IMR-90 (cell line): ENCODE measurements around the gene TCP1. TPM values are rescaled to one million over a fixed set of nuclear protein-coding genes. Genes with fewer than 3 reads are reported as not detected.

Experiments
- ATAC-seq: fragments of 200-7000 bp; cut with Tn5 transposase; 2 replicates; pipeline ENCODE4 v1.9.1; 2020; ENCODE audit warnings: low read depth, mild to moderate bottlenecking, moderate library complexity
- BruUV-seq: library from RNA; stranded (reverse); fragments of 400-500 nt; replicated peaks from 2 replicates; lab custom pipeline; 2021; lab: Mats Ljungman, UMichigan
- CTCF ChIA-PET: fragments of 300-600 bp; formaldehyde crosslinking; extraction: SDS; loops from one replicate; lab custom pipeline; 2021; ENCODE audit warnings: antibody characterized with exemption; lab: Yijun Ruan, JAX
- POLR2A ChIA-PET: fragments of 300-600 bp; sonication (Branson Sonifier 250); formaldehyde crosslinking; loops from one replicate; lab custom pipeline; 2022; ENCODE audit warnings: antibody characterized with exemption; ENCODE audit not compliant: unreplicated experiment; lab: Charles Lee
- DNase-seq: peaks from one replicate; pipeline ENCODE4 v3.0.0; 2013
- H2AFZ ChIP-seq: replicated peaks from 2 replicates; pipeline ENCODE3; 2013; ENCODE audit warnings: low read length, mild to moderate bottlenecking; ENCODE audit not compliant: poor library complexity
- H2AK5ac ChIP-seq: 2 replicates; pipeline ENCODE4 v1.6.1; 2013; ENCODE audit warnings: low read depth, low read length, inconsistent platforms
- H2AK9ac ChIP-seq: replicated peaks from 2 replicates; pipeline ENCODE3; 2013; ENCODE audit warnings: mild to moderate bottlenecking, low read depth, low read length, moderate library complexity; ENCODE audit not compliant: poor library complexity
- H2BK120ac ChIP-seq: 2 replicates; pipeline ENCODE4 v1.6.1; 2013; ENCODE audit warnings: low read depth, low read length, inconsistent platforms
- H2BK15ac ChIP-seq: 3 replicates; pipeline ENCODE4 v1.6.1; 2013; ENCODE audit warnings: low read depth, low read length, inconsistent platforms
- H2BK20ac ChIP-seq: 2 replicates; pipeline ENCODE4 v1.6.1; 2013; ENCODE audit warnings: low read depth, mild to moderate bottlenecking, inconsistent platforms, low read length, moderate library complexity
- H2BK5ac ChIP-seq: 2 replicates; pipeline ENCODE4 v1.6.1; 2013; ENCODE audit warnings: mild to moderate bottlenecking, low read depth, low read length, inconsistent platforms; ENCODE audit not compliant: poor library complexity, severe bottlenecking
- H3K14ac ChIP-seq: replicated peaks from 2 replicates; pipeline ENCODE4 v1.6.1; 2013; ENCODE audit warnings: low read depth, low read length, inconsistent platforms
- H3K18ac ChIP-seq: 2 replicates; pipeline ENCODE4 v1.6.1; 2013; ENCODE audit warnings: low read depth, low read length, control low read depth
- H3K23ac ChIP-seq: 2 replicates; pipeline ENCODE4 v1.6.1; 2013; ENCODE audit warnings: low read depth, low read length, inconsistent platforms
- H3K27ac ChIP-seq: 2 replicates; pipeline ENCODE4 v1.5.1; 2013; ENCODE audit warnings: mild to moderate bottlenecking, control low read depth, low read length; ENCODE audit not compliant: insufficient read depth
- H3K27me3 ChIP-seq: 2 replicates; pipeline ENCODE4 v1.6.1; 2013; ENCODE audit warnings: low read length; ENCODE audit not compliant: control insufficient read depth, insufficient read depth
- H3K36me3 ChIP-seq: 2 replicates; pipeline ENCODE4 v1.6.1; 2013; ENCODE audit warnings: low read length, mixed read lengths; ENCODE audit not compliant: control insufficient read depth, insufficient read depth
- H3K4ac ChIP-seq: 2 replicates; pipeline ENCODE4 v1.6.1; 2013; ENCODE audit warnings: low read depth, low read length, inconsistent platforms
- H3K4me1 ChIP-seq: 2 replicates; pipeline ENCODE4 v1.6.1; 2013; ENCODE audit warnings: low read length, mixed read lengths; ENCODE audit not compliant: control insufficient read depth, insufficient read depth
- H3K4me2 ChIP-seq: 2 replicates; pipeline ENCODE4 v1.6.1; 2013; ENCODE audit warnings: low read depth, mild to moderate bottlenecking, control low read depth, low read length, moderate library complexity
- H3K4me3 ChIP-seq: 2 replicates; pipeline ENCODE4 v1.5.1; 2013; ENCODE audit warnings: low read depth, mild to moderate bottlenecking, control low read depth, low read length, moderate library complexity; ENCODE audit not compliant: insufficient read depth
- H3K56ac ChIP-seq: 2 replicates; pipeline ENCODE4 v1.6.1; 2013; ENCODE audit warnings: low read length, inconsistent platforms; ENCODE audit not compliant: insufficient read depth; ENCODE audit errors: extremely low read depth
- H3K79me1 ChIP-seq, 2 experiments: 2 replicates each; pipeline ENCODE4 v1.6.1; 2013; ENCODE audit warnings: low read length in 2 of 2, inconsistent platforms in 1 of 2, low read depth in 1 of 2
- H3K9ac ChIP-seq: 2 replicates; pipeline ENCODE4 v1.6.1; 2013; ENCODE audit warnings: low read depth, low read length, control low read depth
- H3K9me1 ChIP-seq: 2 replicates; pipeline ENCODE4 v1.6.1; 2013; ENCODE audit warnings: low read length, inconsistent platforms; ENCODE audit not compliant: insufficient read depth
- H3K9me3 ChIP-seq: 2 replicates; pipeline ENCODE4 v1.6.1; 2013; ENCODE audit warnings: low read length; ENCODE audit not compliant: control insufficient read depth, insufficient read depth
- H4K20me1 ChIP-seq: 2 replicates; pipeline ENCODE4 v1.6.1; 2013; ENCODE audit warnings: low read length, inconsistent platforms; ENCODE audit not compliant: insufficient read depth
- H4K5ac ChIP-seq: 2 replicates; pipeline ENCODE4 v1.6.1; 2013; ENCODE audit warnings: mild to moderate bottlenecking, low read depth, low read length, control low read depth
- H4K8ac ChIP-seq, 2 experiments: 2 replicates each; pipeline ENCODE4 v1.6.1; 2013; ENCODE audit warnings: low read depth in 2 of 2, low read length in 2 of 2, control low read depth in 1 of 2, inconsistent platforms in 1 of 2
- H4K91ac ChIP-seq: 2 replicates; pipeline ENCODE4 v1.6.1; 2013; ENCODE audit warnings: low read depth, low read length, inconsistent platforms; ENCODE audit not compliant: insufficient read depth
- BHLHE40 ChIP-seq: fragments of 150-350 bp; IDR thresholded peaks from 2 replicates; pipeline ENCODE4 v1.6.1; 2016; ENCODE audit warnings: mild to moderate bottlenecking, low read depth, low read length
- CEBPB ChIP-seq: IDR thresholded peaks from 2 replicates; pipeline ENCODE4 v1.6.1; 2012; ENCODE audit warnings: low read depth, low read length, improper control_type of control experiment
- CHD1 ChIP-seq: IDR thresholded peaks from 2 replicates; pipeline ENCODE4 v1.6.1; 2012; ENCODE audit warnings: low read depth, low read length, improper control_type of control experiment
- ELK1 ChIP-seq: fragments of 150-350 bp; IDR thresholded peaks from 2 replicates; pipeline ENCODE4 v1.6.1; 2016; ENCODE audit warnings: low read depth, mild to moderate bottlenecking, low read length, moderate library complexity, borderline replicate concordance
- FOS ChIP-seq: fragments of 150-350 bp; IDR thresholded peaks from 2 replicates; pipeline ENCODE4 v1.6.1; 2016; ENCODE audit warnings: low read depth, low read length
- MAFK ChIP-seq: IDR thresholded peaks from 2 replicates; pipeline ENCODE4 v1.6.1; 2012; ENCODE audit warnings: low read depth, low read length, improper control_type of control experiment
- MAZ ChIP-seq: IDR thresholded peaks from 2 replicates; pipeline ENCODE4 v1.6.1; 2012; ENCODE audit warnings: low read depth, mild to moderate bottlenecking, low read length, improper control_type of control experiment, moderate library complexity, borderline replicate concordance
- MXI1 ChIP-seq: IDR thresholded peaks from 2 replicates; pipeline ENCODE4 v1.6.1; 2012; ENCODE audit warnings: low read depth, mild to moderate bottlenecking, low read length, moderate library complexity, borderline replicate concordance
- NFE2L2 ChIP-seq: fragments of 150-350 bp; IDR thresholded peaks from 2 replicates; pipeline ENCODE4 v1.6.1; 2016; ENCODE audit warnings: low read depth, mild to moderate bottlenecking, low read length
- POLR2A ChIP-seq: IDR thresholded peaks from 2 replicates; pipeline ENCODE4 v1.6.1; 2012; ENCODE audit warnings: mild to moderate bottlenecking, low read depth, low read length
- RAD21 ChIP-seq: IDR thresholded peaks from 2 replicates; pipeline ENCODE4 v1.6.1; 2012; ENCODE audit warnings: low read length, improper control_type of control experiment
- RCOR1 ChIP-seq: IDR thresholded peaks from 2 replicates; pipeline ENCODE4 v1.6.1; 2012; ENCODE audit warnings: mild to moderate bottlenecking, low read length, improper control_type of control experiment; ENCODE audit not compliant: insufficient replicate concordance
- RFX5 ChIP-seq: IDR thresholded peaks from 2 replicates; pipeline ENCODE4 v1.8.0; 2012; ENCODE audit warnings: low read depth, mild to moderate bottlenecking, low read length, moderate library complexity
- SMC3 ChIP-seq: fragments of 150-350 bp; IDR thresholded peaks from 2 replicates; pipeline ENCODE4 v1.6.1; 2016; ENCODE audit warnings: low read depth, mild to moderate bottlenecking, antibody characterized with exemption, low read length, moderate library complexity
- WGBS, 2 experiments: methylation state at CpG; one replicate each; pipeline versions ENCODE4 v1.1.5 to v1.1.7; 2013; ENCODE audit warnings: missing lambda C conversion rate in 2 of 2; ENCODE audit not compliant: insufficient read length in 1 of 2; ENCODE audit errors: extremely low coverage in 2 of 2; 5-methylcytosine and 5-hydroxymethylcytosine counted together
- dilution Hi-C: fragments of 300-500 bp; cut with HindIII; formaldehyde crosslinking; loops from one replicate; pipeline ENCODE4 v1.14.3; 2018; ENCODE audit warnings: low sequenced_read_pairs; ENCODE audit not compliant: unreplicated experiment
- in situ Hi-C: fragments of 300-500 bp; cut with MboI; formaldehyde crosslinking; loops from 3 replicates; pipeline ENCODE4 v1.14.3; 2019; ENCODE audit warnings: low sequenced_read_pairs, inconsistent platforms, mixed read lengths
- intact Hi-C: fragments of 100-400 bp; cut with micrococcal nuclease; formaldehyde crosslinking; loops from 2 replicates; pipeline ENCODE4 v1.10.0; 2022
- polyA plus RNA-seq, 3 experiments: library from polyadenylated mRNA; depleted of rRNA; stranded (reverse); fragments of >200 nt; gene quantifications; 2 replicates each; pipeline ENCODE4 v1.2.3, GENCODE V29; 2012; ENCODE audit warnings: low replicate concordance in 1 of 3
- total RNA-seq: library from RNA; depleted of rRNA; stranded (reverse); fragments of >200 nt; gene quantifications from 2 replicates; pipeline ENCODE4 v1.2.3, GENCODE V29; 2012
- TF ChIP-seq, protein P1 (sequence below): fragments of 150-350 bp; IDR thresholded peaks from 2 replicates; pipeline ENCODE4 v1.6.1; 2017; ENCODE audit warnings: mild to moderate bottlenecking, antibody characterized with exemption, low read length, low read depth
- TF ChIP-seq, protein P2 (sequence below): conservative IDR thresholded peaks from 2 replicates; pipeline ENCODE4 v1.5.1; 2012; ENCODE audit warnings: mild to moderate bottlenecking, low read depth, low read length, improper control_type of control experiment

The TCP1 gene
- total and polyA plus RNA-seq, 2 of the 4 experiments (the other 2 are of a cell fraction): 119 to 576 TPM

DNA sequence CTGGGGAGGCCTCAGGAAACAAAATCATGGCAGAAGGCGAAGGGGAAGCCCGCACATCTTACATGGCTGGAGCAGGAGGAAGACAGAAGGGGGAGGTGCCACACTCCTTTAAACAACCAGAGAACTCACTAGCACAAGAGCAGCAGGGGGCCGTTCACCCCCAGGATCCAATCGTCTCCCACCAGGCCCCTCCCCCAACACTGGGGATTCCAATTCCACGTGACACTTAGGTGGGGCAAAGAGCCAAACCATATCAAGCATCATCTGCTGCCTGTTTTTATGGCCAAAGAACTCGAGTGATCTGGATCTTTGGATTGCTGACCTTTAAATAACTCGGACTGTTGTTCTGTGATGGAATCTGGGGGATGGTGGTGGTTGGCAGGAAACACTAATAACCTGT is 38.7 kb upstream of the TCP1 start:
- 0% methylated on average over 2 of the region's 7 CpGs; no CpG with 5 or more reads in 1 of the 2 experiments for WGBS, 2 experiments
- intact Hi-C loops: no loop called here

More for the DNA sequence above, 38.7 kb upstream of the TCP1 start:
- Histone ChIP-seq H3K23ac (no peak overlapping the region), H4K20me1 (no peaks in the 10 kb centered on the region), H2AFZ (no peak overlapping the region), H3K18ac (no peak overlapping the region), H2BK5ac (no peak overlapping the region), H4K8ac (no peak overlapping the region), H2BK15ac (no peak overlapping the region), H3K9me1 (peaks cover 3% of the 10 kb centered on the region; the same call in 1 of the 2 replicates), H3K4me2 (no peak overlapping the region), H3K9ac (no peak overlapping the region), H3K4ac (no peak overlapping the region), H3K27ac (no peak overlapping the region), H3K9me3 (peaks cover 2% of the 10 kb centered on the region; the same call in 1 of the 2 replicates), H4K91ac (no peak overlapping the region), H2BK120ac (no peak overlapping the region), H3K56ac (no peak overlapping the region), H3K14ac (no peak overlapping the region), H3K4me3 (no peak overlapping the region), H2BK20ac (no peak overlapping the region), H3K79me1 (no peaks in the 10 kb centered on the region), H4K5ac (no peak overlapping the region), H3K27me3 (peaks cover 2% of the 10 kb centered on the region; the same call in 1 of the 2 replicates), H3K36me3 (no peaks in the 10 kb centered on the region), H2AK5ac (no peak overlapping the region), H2AK9ac (no peak overlapping the region), H3K4me1 (peaks cover 4% of the 10 kb centered on the region; the same call in 1 of the 2 replicates)
- in situ Hi-C loops: no loop called here
- BruUV-seq: no TSS peak
- CTCF ChIA-PET: no interaction called here
- ATAC-seq: no peak
- dilution Hi-C loops: no loop called here
- TF ChIP-seq MAFK (no peak), RAD21 (no peak), ELK1 (no peak), BHLHE40 (no peak), CHD1 (no peak), MAZ (no peak), MXI1 (no peak), SMC3 (no peak), RCOR1 (no peak), RFX5 (no peak), FOS (no peak), CEBPB (no peak), POLR2A (no peak), NFE2L2 (no peak)
- TF ChIP-seq, protein P1, sequence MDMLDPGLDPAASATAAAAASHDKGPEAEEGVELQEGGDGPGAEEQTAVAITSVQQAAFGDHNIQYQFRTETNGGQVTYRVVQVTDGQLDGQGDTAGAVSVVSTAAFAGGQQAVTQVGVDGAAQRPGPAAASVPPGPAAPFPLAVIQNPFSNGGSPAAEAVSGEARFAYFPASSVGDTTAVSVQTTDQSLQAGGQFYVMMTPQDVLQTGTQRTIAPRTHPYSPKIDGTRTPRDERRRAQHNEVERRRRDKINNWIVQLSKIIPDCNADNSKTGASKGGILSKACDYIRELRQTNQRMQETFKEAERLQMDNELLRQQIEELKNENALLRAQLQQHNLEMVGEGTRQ: no peak
- TF ChIP-seq, protein P2, sequence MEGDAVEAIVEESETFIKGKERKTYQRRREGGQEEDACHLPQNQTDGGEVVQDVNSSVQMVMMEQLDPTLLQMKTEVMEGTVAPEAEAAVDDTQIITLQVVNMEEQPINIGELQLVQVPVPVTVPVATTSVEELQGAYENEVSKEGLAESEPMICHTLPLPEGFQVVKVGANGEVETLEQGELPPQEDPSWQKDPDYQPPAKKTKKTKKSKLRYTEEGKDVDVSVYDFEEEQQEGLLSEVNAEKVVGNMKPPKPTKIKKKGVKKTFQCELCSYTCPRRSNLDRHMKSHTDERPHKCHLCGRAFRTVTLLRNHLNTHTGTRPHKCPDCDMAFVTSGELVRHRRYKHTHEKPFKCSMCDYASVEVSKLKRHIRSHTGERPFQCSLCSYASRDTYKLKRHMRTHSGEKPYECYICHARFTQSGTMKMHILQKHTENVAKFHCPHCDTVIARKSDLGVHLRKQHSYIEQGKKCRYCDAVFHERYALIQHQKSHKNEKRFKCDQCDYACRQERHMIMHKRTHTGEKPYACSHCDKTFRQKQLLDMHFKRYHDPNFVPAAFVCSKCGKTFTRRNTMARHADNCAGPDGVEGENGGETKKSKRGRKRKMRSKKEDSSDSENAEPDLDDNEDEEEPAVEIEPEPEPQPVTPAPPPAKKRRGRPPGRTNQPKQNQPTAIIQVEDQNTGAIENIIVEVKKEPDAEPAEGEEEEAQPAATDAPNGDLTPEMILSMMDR: no peak
- POLR2A ChIA-PET: no interaction called here
- peak; percentile 14 for DNase-seq
